ENCODE results near the gene ETS2.

DNA sequence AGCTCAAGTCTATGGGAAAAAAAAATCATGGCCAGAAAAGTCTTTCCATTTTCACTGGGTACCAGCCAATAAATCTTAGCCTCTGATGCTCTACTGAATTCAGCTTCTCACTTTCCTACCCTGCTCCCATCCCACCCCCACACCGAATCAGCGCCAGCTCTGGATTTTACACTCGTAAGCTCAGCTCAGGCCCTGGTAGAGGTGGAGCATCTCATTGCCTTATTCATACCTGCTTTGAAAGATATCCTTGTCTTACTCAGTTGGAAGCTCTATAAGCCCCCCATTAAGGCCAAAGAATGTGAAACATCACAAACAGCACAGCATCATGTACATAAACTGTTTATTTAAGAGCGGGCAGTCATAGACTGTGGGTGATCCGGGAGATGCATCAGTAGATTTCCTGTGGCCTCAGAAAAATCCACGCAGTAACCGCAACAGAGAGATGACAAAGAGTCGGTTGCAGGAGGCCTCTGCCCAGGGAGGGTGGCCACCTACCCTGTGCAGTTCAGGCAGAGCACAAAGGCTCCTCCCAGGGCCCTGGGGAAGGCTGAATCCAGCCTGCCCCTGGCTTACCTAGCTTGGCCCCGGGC is 36.4 kb upstream of the ETS2 start:
- no peak for TF ChIP-seq ZFP30 (CRISPR knock-in tag; IDR thresholded peaks at IDR 0.05)
- no peak for TF ChIP-seq ISL1 (CRISPR knock-in tag; IDR thresholded peaks at IDR 0.05)

Measured in SK-N-SH treated with all-trans-retinoic acid at 6 μM for 48 hours (cell line).